Adipocyte (in vitro differentiated cells): ENCODE data around the gene MFSD6.

Experiments
- DNase-seq: peaks from one replicate; pipeline ENCODE4 v3.0.0-alpha.2; 2015; ENCODE audit warnings: low read depth
- H3K27me3 ChIP-seq: replicated peaks from 2 replicates; pipeline ENCODE4 v1.7.0; 2013; ENCODE audit warnings: mild to moderate bottlenecking, low read length, moderate library complexity; ENCODE audit not compliant: control insufficient read depth, insufficient read depth
- H3K36me3 ChIP-seq: 2 replicates; pipeline ENCODE4 v1.7.0; 2013; ENCODE audit warnings: low read length, mild to moderate bottlenecking, moderate library complexity; ENCODE audit not compliant: control insufficient read depth, insufficient read depth, severe bottlenecking
- H3K4me1 ChIP-seq: 2 replicates; pipeline ENCODE4 v1.7.0; 2013; ENCODE audit warnings: mild to moderate bottlenecking, low read length, moderate library complexity; ENCODE audit not compliant: control insufficient read depth, insufficient read depth
- H3K4me3 ChIP-seq: 2 replicates; pipeline ENCODE4 v1.7.0; 2013; ENCODE audit warnings: mild to moderate bottlenecking, low read length, moderate library complexity
- H3K9ac ChIP-seq: 2 replicates; pipeline ENCODE4 v1.7.0; 2013; ENCODE audit warnings: mild to moderate bottlenecking, low read length, moderate library complexity
- H3K9me3 ChIP-seq: 2 replicates; pipeline ENCODE4 v1.7.0; 2013; ENCODE audit warnings: mild to moderate bottlenecking, low read length, moderate library complexity; ENCODE audit not compliant: control insufficient read depth

The MFSD6 gene

GRCh38 chr2:190468814-190469569 lies 60.8 kb downstream of the MFSD6 start:
- no peaks in the 10 kb centered on the region for H3K9me3 ChIP-seq
- peaks cover 24% of the 10 kb centered on the region for H3K4me1 ChIP-seq
- DNase-seq = peak; percentile 96
- no peak overlapping the region for H3K4me3 ChIP-seq
- no peaks in the 10 kb centered on the region for H3K36me3 ChIP-seq
- no peaks in the 10 kb centered on the region for H3K27me3 ChIP-seq
- peak overlapping the region; percentile 4 for H3K9ac ChIP-seq

DNA sequence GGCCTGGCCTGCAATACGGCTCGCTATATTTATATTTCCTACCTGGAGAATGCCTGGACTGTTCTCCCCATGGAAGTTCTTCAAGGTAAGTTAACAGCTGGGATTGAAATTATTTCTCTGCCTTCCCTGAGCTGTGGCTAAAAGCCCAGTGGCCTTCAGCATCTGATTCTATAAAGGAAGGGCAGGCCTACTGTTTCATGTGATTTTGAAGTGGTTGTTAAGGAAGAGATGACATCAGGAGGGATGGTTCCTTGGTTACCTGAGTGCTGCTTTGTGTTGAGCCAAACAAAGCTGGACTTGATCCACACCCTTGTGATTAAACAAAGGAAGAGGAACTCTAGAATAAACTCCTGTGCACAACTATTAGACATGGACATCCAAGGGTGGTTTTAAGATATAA lies 61.6 kb downstream of the MFSD6 start:
- Histone ChIP-seq H3K36me3 (no peaks in the 10 kb centered on the region), H3K4me1 (peaks cover 24% of the 10 kb centered on the region), H3K9ac (no peak overlapping the region), H3K9me3 (no peaks in the 10 kb centered on the region), H3K4me3 (no peak overlapping the region), H3K27me3 (no peaks in the 10 kb centered on the region)
- DNase-seq = peak; percentile 20

- H3K36me3 ChIP-seq = no peaks in the 10 kb centered on the region
- no peak for DNase-seq
Measured at GRCh38 chr2:190470256-190470826, 62.2 kb downstream of the MFSD6 start.

DNA sequence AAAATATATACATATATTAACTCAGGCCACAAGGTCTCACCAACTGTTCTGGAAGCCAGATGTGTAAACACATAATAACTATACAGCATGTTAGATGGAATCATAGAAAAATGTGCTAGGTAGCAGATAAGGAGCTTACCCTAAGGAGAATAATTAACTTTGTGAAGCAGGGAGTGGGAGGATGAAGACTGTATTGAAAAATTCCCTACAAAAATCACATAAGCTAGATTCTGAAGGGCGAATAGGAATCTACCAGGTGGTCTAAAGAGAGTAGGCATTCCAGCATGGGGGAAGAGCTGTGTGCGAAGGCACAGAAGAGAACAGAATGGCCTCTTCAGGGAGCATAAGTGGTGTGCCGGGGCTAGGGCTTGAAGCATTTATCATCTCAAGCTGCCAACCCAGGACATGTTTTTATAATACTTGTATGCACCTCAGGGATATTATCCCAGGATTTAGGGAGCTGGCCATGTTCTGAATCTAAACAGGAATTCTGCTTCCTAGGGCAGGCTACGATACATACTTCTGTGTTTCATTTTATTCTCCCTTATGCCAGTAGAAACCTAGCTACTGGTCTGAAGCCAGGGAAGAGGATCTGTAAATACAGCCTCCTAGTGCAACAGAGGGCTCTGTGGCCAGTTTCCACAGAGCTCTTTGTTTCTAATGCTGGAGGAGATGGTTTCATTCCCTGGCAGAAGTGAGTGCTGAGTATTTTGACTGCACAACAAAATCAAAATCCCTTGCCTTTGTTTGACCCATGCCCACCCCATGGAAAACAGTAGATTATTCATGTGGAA lies 69.7 kb downstream of the MFSD6 start:
- H3K9me3 ChIP-seq = no peaks in the 10 kb centered on the region
- no peaks in the 10 kb centered on the region for H3K36me3 ChIP-seq

More at GRCh38 chr2:190470256-190470826, 62.2 kb downstream of the MFSD6 start:
- Histone ChIP-seq H3K4me1 (peaks cover 24% of the 10 kb centered on the region), H3K4me3 (no peak overlapping the region), H3K9ac (no peak overlapping the region), H3K27me3 (no peaks in the 10 kb centered on the region), H3K9me3 (no peaks in the 10 kb centered on the region)

GRCh38 chr2:190478572-190479195 lies 70.5 kb downstream of the MFSD6 start:
- Histone ChIP-seq H3K9me3 (no peaks in the 10 kb centered on the region), H3K27me3 (no peaks in the 10 kb centered on the region), H3K4me3 (no peak overlapping the region), H3K4me1 (peaks cover 14% of the 10 kb centered on the region), H3K9ac (no peak overlapping the region), H3K36me3 (no peaks in the 10 kb centered on the region)
- no peak for DNase-seq

More for the DNA sequence above, 69.7 kb downstream of the MFSD6 start:
- Histone ChIP-seq H3K4me3 (peak overlapping the region; percentile 1), H3K4me1 (peaks cover 14% of the 10 kb centered on the region), H3K27me3 (no peaks in the 10 kb centered on the region), H3K9ac (no peak overlapping the region)
- peak; percentile 34 for DNase-seq

GRCh38 chr2:190481339-190481738 lies 73.2 kb downstream of the MFSD6 start:
- no peak for DNase-seq
- no peaks in the 10 kb centered on the region for H3K9me3 ChIP-seq
- no peak overlapping the region for H3K9ac ChIP-seq
- no peak overlapping the region for H3K4me3 ChIP-seq
- H3K4me1 ChIP-seq = peaks cover 17% of the 10 kb centered on the region
- no peaks in the 10 kb centered on the region for H3K36me3 ChIP-seq
- no peaks in the 10 kb centered on the region for H3K27me3 ChIP-seq

DNA sequence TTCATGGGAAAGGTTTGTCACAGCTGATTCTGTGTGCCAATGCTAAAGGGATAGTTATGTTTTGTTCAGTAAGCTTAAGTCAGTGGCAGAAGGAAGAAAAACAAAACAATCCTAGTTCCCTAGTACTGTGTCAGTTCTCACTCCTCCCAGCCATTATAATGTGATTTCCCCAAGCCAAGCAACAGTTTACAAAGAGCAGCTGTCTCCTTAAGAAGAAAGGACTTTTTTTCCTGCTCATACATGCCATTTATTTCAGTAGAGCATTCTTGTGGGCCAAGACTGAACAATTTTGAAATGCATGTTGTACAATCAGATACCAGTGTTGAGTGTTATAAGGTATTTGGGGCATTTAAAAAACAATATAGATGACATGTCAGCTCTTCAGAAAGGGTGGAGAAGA lies 74.3 kb downstream of the MFSD6 start:
- no peak overlapping the region for H3K4me3 ChIP-seq
- H3K4me1 ChIP-seq = peaks cover 19% of the 10 kb centered on the region
- no peaks in the 10 kb centered on the region for H3K27me3 ChIP-seq
- H3K9ac ChIP-seq = no peak overlapping the region
- no peaks in the 10 kb centered on the region for H3K36me3 ChIP-seq
- no peaks in the 10 kb centered on the region for H3K9me3 ChIP-seq
- peak; percentile 78 for DNase-seq

GRCh38 chr2:190486037-190486623 lies 78.0 kb downstream of the MFSD6 start:
- no peak for DNase-seq
- Histone ChIP-seq H3K9me3 (no peaks in the 10 kb centered on the region), H3K36me3 (peaks cover under 1% of the 10 kb centered on the region), H3K9ac (no peak overlapping the region), H3K27me3 (no peaks in the 10 kb centered on the region), H3K4me1 (peaks cover 9% of the 10 kb centered on the region), H3K4me3 (no peak overlapping the region)

GRCh38 chr2:190488516-190489233 lies 80.5 kb downstream of the MFSD6 start:
- no peaks in the 10 kb centered on the region for H3K27me3 ChIP-seq
- no peak for DNase-seq
- H3K4me3 ChIP-seq = no peak overlapping the region
- peaks cover 2% of the 10 kb centered on the region for H3K9me3 ChIP-seq
- H3K9ac ChIP-seq = no peak overlapping the region
- peaks cover 5% of the 10 kb centered on the region for H3K4me1 ChIP-seq
- H3K36me3 ChIP-seq = peaks cover 4% of the 10 kb centered on the region

- H3K9me3 ChIP-seq = peaks cover 2% of the 10 kb centered on the region
Measured at GRCh38 chr2:190489475-190489874, 81.3 kb downstream of the MFSD6 start.

More at GRCh38 chr2:190489475-190489874, 81.3 kb downstream of the MFSD6 start:
- Histone ChIP-seq H3K27me3 (no peaks in the 10 kb centered on the region), H3K4me3 (no peak overlapping the region), H3K9ac (no peak overlapping the region), H3K36me3 (peaks cover 4% of the 10 kb centered on the region), H3K4me1 (peaks cover 5% of the 10 kb centered on the region)
- no peak for DNase-seq
